ENCODE results near the gene SCGB2B2.

SCGB2B2 gene

GRCh38 chr19:34676697-34677385, at the start of gene SCGB2B2:
Gene SCGB2B2 (minus strand): TSS chr19:34677159. CDS start chr19:34594563, 82,596 bp downstream.
- peak within 1 kb of the TSS; percentile 82 for H3K4me3 ChIP-seq (ENCODE audit: low read length)
- TF ChIP-seq CTCF (IDR thresholded peaks at IDR 0.05; ENCODE audit: insufficient read depth, low read depth, low read length, missing control alignments): no peak
- DNase-seq (ENCODE audit: low read depth): no peak

- no peak for TF ChIP-seq CTCF (IDR thresholded peaks at IDR 0.05; ENCODE audit: insufficient read depth, low read depth, low read length, missing control alignments)
- no peak overlapping the region for H3K4me3 ChIP-seq (ENCODE audit: low read length)
- DNase-seq (ENCODE audit: low read depth): no peak
Measured at GRCh38 chr19:34725400-34725799, 48.4 kb upstream of the SCGB2B2 start.

GRCh38 chr19:34722353-34722752, 45.4 kb upstream of the SCGB2B2 start:
- TF ChIP-seq CTCF (IDR thresholded peaks at IDR 0.05; ENCODE audit: insufficient read depth, low read depth, low read length, missing control alignments): no peak
- no peak overlapping the region for H3K4me3 ChIP-seq (ENCODE audit: low read length)
- no peak for DNase-seq (ENCODE audit: low read depth)

GRCh38 chr19:34715357-34715756, 38.4 kb upstream of the SCGB2B2 start:
- DNase-seq (ENCODE audit: low read depth): no peak
- no peak overlapping the region for H3K4me3 ChIP-seq (ENCODE audit: low read length)
- TF ChIP-seq CTCF (IDR thresholded peaks at IDR 0.05; ENCODE audit: insufficient read depth, low read depth, low read length, missing control alignments): no peak

- H3K4me3 ChIP-seq (ENCODE audit: low read length): no peak overlapping the region
- DNase-seq (ENCODE audit: low read depth): no peak
- TF ChIP-seq CTCF (IDR thresholded peaks at IDR 0.05; ENCODE audit: insufficient read depth, low read depth, low read length, missing control alignments): no peak
Measured at GRCh38 chr19:34713262-34713637, 36.3 kb upstream of the SCGB2B2 start.

GRCh38 chr19:34712395-34713261, 35.7 kb upstream of the SCGB2B2 start:
- peak; percentile 58 for TF ChIP-seq CTCF (IDR thresholded peaks at IDR 0.05; ENCODE audit: insufficient read depth, low read depth, low read length, missing control alignments)
- H3K4me3 ChIP-seq (ENCODE audit: low read length): no peak overlapping the region
- peak; percentile 84 for DNase-seq (ENCODE audit: low read depth)

Data from epithelial cell of esophagus (primary cell).